ENCODE measurements around the gene C4orf51.

The C4orf51 gene

GRCh38 chr4:145732895-145733880 lies 53.2 kb downstream of the C4orf51 start:
- no peak overlapping the region for H3K23ac ChIP-seq (ENCODE audit: low read length)
- peak overlapping the region; percentile 98 for H3K4ac ChIP-seq (ENCODE audit: low read depth, low read length)
- peak; percentile 98 for DNase-seq
- no peak overlapping the region for H2AK5ac ChIP-seq (ENCODE audit: low read length)
- H3K18ac ChIP-seq (ENCODE audit: low read length): peak overlapping the region; percentile 100
- H2BK120ac ChIP-seq (ENCODE audit: low read depth, low read length): peak overlapping the region; percentile 65
- peak overlapping the region; percentile 14 for H2BK5ac ChIP-seq (ENCODE audit: low read length)
- no peak overlapping the region for H3K4me3 ChIP-seq (ENCODE audit: low read length)
- no peak overlapping the region for H4K5ac ChIP-seq (ENCODE audit: low read length)
- H3K36me3 ChIP-seq (ENCODE audit: control insufficient read depth, insufficient read depth, low read length): no peaks in the 10 kb centered on the region
- no peaks in the 10 kb centered on the region for H3K79me1 ChIP-seq (ENCODE audit: low read length)
- H3K4me2 ChIP-seq (ENCODE audit: low read length): peak overlapping the region; percentile 4
- no peak overlapping the region for H4K8ac ChIP-seq (ENCODE audit: low read depth, low read length)
- peaks cover 33% of the 10 kb centered on the region for H3K4me1 ChIP-seq (ENCODE audit: control insufficient read depth, low read depth, low read length)
- WGBS (ENCODE audit: extremely low coverage, insufficient coverage, low lambda C conversion rate): no CpG with 5 or more reads among the region's 81 CpGs
- no peaks in the 10 kb centered on the region for H3K79me2 ChIP-seq (ENCODE audit: control insufficient read depth, insufficient read depth, low read length)
- peak overlapping the region; percentile 72 for H3K9ac ChIP-seq (ENCODE audit: low read length)
- no peaks in the 10 kb centered on the region for H3K27me3 ChIP-seq (ENCODE audit: insufficient read depth, low read length, poor library complexity)
- peak overlapping the region; percentile 86 for H3K56ac ChIP-seq (ENCODE audit: low read length)
- peak overlapping the region; percentile 100 for H3K27ac ChIP-seq (ENCODE audit: low read depth, low read length)
- H2BK15ac ChIP-seq (replicated peaks; ENCODE audit: low read depth): no peak overlapping the region

GRCh38 chr4:145734031-145734430 lies 54.1 kb downstream of the C4orf51 start:
- no peaks in the 10 kb centered on the region for H3K79me1 ChIP-seq (ENCODE audit: low read length)
- H3K18ac ChIP-seq (ENCODE audit: low read length): peak overlapping the region; percentile 92
- peak overlapping the region; percentile 55 for H2AK5ac ChIP-seq (ENCODE audit: low read length)
- H4K8ac ChIP-seq (ENCODE audit: low read depth, low read length): no peak overlapping the region
- H3K4me2 ChIP-seq (ENCODE audit: low read length): no peak overlapping the region
- peak overlapping the region; percentile 100 for H3K27ac ChIP-seq (ENCODE audit: low read depth, low read length)
- H4K5ac ChIP-seq (ENCODE audit: low read length): no peak overlapping the region
- H3K27me3 ChIP-seq (ENCODE audit: insufficient read depth, low read length, poor library complexity): no peaks in the 10 kb centered on the region
- no peak overlapping the region for H3K9ac ChIP-seq (ENCODE audit: low read length)
- peak overlapping the region; percentile 7 for H3K23ac ChIP-seq (ENCODE audit: low read length)
- no peak overlapping the region for H3K4me3 ChIP-seq (ENCODE audit: low read length)
- H3K36me3 ChIP-seq (ENCODE audit: control insufficient read depth, insufficient read depth, low read length): no peaks in the 10 kb centered on the region
- no peak overlapping the region for H2BK120ac ChIP-seq (ENCODE audit: low read depth, low read length)
- peak overlapping the region; percentile 46 for H2BK15ac ChIP-seq (replicated peaks; ENCODE audit: low read depth)
- peak overlapping the region; percentile 68 for H3K56ac ChIP-seq (ENCODE audit: low read length)
- WGBS (ENCODE audit: extremely low coverage, insufficient coverage, low lambda C conversion rate): no CpG with 5 or more reads among the region's 7 CpGs
- peaks cover 33% of the 10 kb centered on the region for H3K4me1 ChIP-seq (ENCODE audit: control insufficient read depth, low read depth, low read length)
- peak; percentile 18 for DNase-seq
- H3K4ac ChIP-seq (ENCODE audit: low read depth, low read length): peak overlapping the region; percentile 97
- peak overlapping the region; percentile 48 for H2BK5ac ChIP-seq (ENCODE audit: low read length)
- no peaks in the 10 kb centered on the region for H3K79me2 ChIP-seq (ENCODE audit: control insufficient read depth, insufficient read depth, low read length)

- H3K79me1 ChIP-seq (ENCODE audit: low read length): no peaks in the 10 kb centered on the region
- H3K23ac ChIP-seq (ENCODE audit: low read length): no peak overlapping the region
- no peak overlapping the region for H3K4me3 ChIP-seq (ENCODE audit: low read length)
Observed at GRCh38 chr4:145734576-145735346, 54.8 kb downstream of the C4orf51 start.

GRCh38 chr4:145735347-145735675 lies 55.4 kb downstream of the C4orf51 start:
- H3K79me2 ChIP-seq (ENCODE audit: control insufficient read depth, insufficient read depth, low read length): no peaks in the 10 kb centered on the region
- no peaks in the 10 kb centered on the region for H3K36me3 ChIP-seq (ENCODE audit: control insufficient read depth, insufficient read depth, low read length)
- H3K4me3 ChIP-seq (ENCODE audit: low read length): no peak overlapping the region
- H3K4me2 ChIP-seq (ENCODE audit: low read length): no peak overlapping the region
- no peaks in the 10 kb centered on the region for H3K27me3 ChIP-seq (ENCODE audit: insufficient read depth, low read length, poor library complexity)
- H3K23ac ChIP-seq (ENCODE audit: low read length): no peak overlapping the region
- no peak overlapping the region for H4K8ac ChIP-seq (ENCODE audit: low read depth, low read length)
- no peak overlapping the region for H2BK120ac ChIP-seq (ENCODE audit: low read depth, low read length)
- H2BK5ac ChIP-seq (ENCODE audit: low read length): peak overlapping the region; percentile 22
- H3K9ac ChIP-seq (ENCODE audit: low read length): no peak overlapping the region
- WGBS (ENCODE audit: extremely low coverage, insufficient coverage, low lambda C conversion rate): no CpG with 5 or more reads among the region's 2 CpGs
- no peak overlapping the region for H2BK15ac ChIP-seq (replicated peaks; ENCODE audit: low read depth)
- H3K79me1 ChIP-seq (ENCODE audit: low read length): no peaks in the 10 kb centered on the region
- no peak overlapping the region for H3K4ac ChIP-seq (ENCODE audit: low read depth, low read length)
- H3K4me1 ChIP-seq (ENCODE audit: control insufficient read depth, low read depth, low read length): peaks cover 28% of the 10 kb centered on the region
- DNase-seq: peak; percentile 98
- no peak overlapping the region for H4K5ac ChIP-seq (ENCODE audit: low read length)
- no peak overlapping the region for H3K27ac ChIP-seq (ENCODE audit: low read depth, low read length)
- H3K56ac ChIP-seq (ENCODE audit: low read length): no peak overlapping the region
- H3K18ac ChIP-seq (ENCODE audit: low read length): no peak overlapping the region
- no peak overlapping the region for H2AK5ac ChIP-seq (ENCODE audit: low read length)

More at GRCh38 chr4:145734576-145735346, 54.8 kb downstream of the C4orf51 start:
- Histone ChIP-seq H4K5ac (ENCODE audit: low read length) (no peak overlapping the region), H2BK5ac (ENCODE audit: low read length) (peak overlapping the region; percentile 22), H3K4me2 (ENCODE audit: low read length) (no peak overlapping the region), H3K79me2 (ENCODE audit: control insufficient read depth, insufficient read depth, low read length) (no peaks in the 10 kb centered on the region), H3K27me3 (ENCODE audit: insufficient read depth, low read length, poor library complexity) (no peaks in the 10 kb centered on the region), H3K4me1 (ENCODE audit: control insufficient read depth, low read depth, low read length) (peaks cover 33% of the 10 kb centered on the region), H2AK5ac (ENCODE audit: low read length) (peak overlapping the region; percentile 70), H3K9ac (ENCODE audit: low read length) (peak overlapping the region; percentile 6), H2BK120ac (ENCODE audit: low read depth, low read length) (peak overlapping the region; percentile 63), H3K56ac (ENCODE audit: low read length) (peak overlapping the region; percentile 68), H2BK15ac (replicated peaks; ENCODE audit: low read depth) (no peak overlapping the region), H3K18ac (ENCODE audit: low read length) (peak overlapping the region; percentile 92), H3K4ac (ENCODE audit: low read depth, low read length) (peak overlapping the region; percentile 97), H3K36me3 (ENCODE audit: control insufficient read depth, insufficient read depth, low read length) (no peaks in the 10 kb centered on the region), H4K8ac (ENCODE audit: low read depth, low read length) (no peak overlapping the region), H3K27ac (ENCODE audit: low read depth, low read length) (peak overlapping the region; percentile 100)
- WGBS (ENCODE audit: extremely low coverage, insufficient coverage, low lambda C conversion rate): no CpG with 5 or more reads among the region's 14 CpGs
- DNase-seq: peak; percentile 79

GRCh38 chr4:145735827-145736226 lies 55.9 kb downstream of the C4orf51 start:
- H3K36me3 ChIP-seq (ENCODE audit: control insufficient read depth, insufficient read depth, low read length): no peaks in the 10 kb centered on the region
- H2BK120ac ChIP-seq (ENCODE audit: low read depth, low read length): no peak overlapping the region
- no peaks in the 10 kb centered on the region for H3K27me3 ChIP-seq (ENCODE audit: insufficient read depth, low read length, poor library complexity)
- peak overlapping the region; percentile 1 for H3K27ac ChIP-seq (ENCODE audit: low read depth, low read length)
- DNase-seq: no peak
- H3K79me2 ChIP-seq (ENCODE audit: control insufficient read depth, insufficient read depth, low read length): no peaks in the 10 kb centered on the region
- H3K4me1 ChIP-seq (ENCODE audit: control insufficient read depth, low read depth, low read length): peaks cover 26% of the 10 kb centered on the region
- no peak overlapping the region for H3K23ac ChIP-seq (ENCODE audit: low read length)
- no peak overlapping the region for H3K4me2 ChIP-seq (ENCODE audit: low read length)
- H3K4ac ChIP-seq (ENCODE audit: low read depth, low read length): no peak overlapping the region
- peak overlapping the region; percentile 22 for H2BK5ac ChIP-seq (ENCODE audit: low read length)
- no peak overlapping the region for H2BK15ac ChIP-seq (replicated peaks; ENCODE audit: low read depth)
- no peaks in the 10 kb centered on the region for H3K79me1 ChIP-seq (ENCODE audit: low read length)
- peak overlapping the region; percentile 16 for H2AK5ac ChIP-seq (ENCODE audit: low read length)
- H3K4me3 ChIP-seq (ENCODE audit: low read length): no peak overlapping the region
- H3K56ac ChIP-seq (ENCODE audit: low read length): peak overlapping the region; percentile 63
- no CpG with 5 or more reads among the region's 4 CpGs for WGBS (ENCODE audit: extremely low coverage, insufficient coverage, low lambda C conversion rate)
- H4K8ac ChIP-seq (ENCODE audit: low read depth, low read length): no peak overlapping the region
- no peak overlapping the region for H3K9ac ChIP-seq (ENCODE audit: low read length)
- no peak overlapping the region for H4K5ac ChIP-seq (ENCODE audit: low read length)
- H3K18ac ChIP-seq (ENCODE audit: low read length): peak overlapping the region; percentile 2

Measured in mesendoderm (in vitro differentiated cells).